Liver (tissue), 9 donors: ENCODE data around the gene PPP6R3. TPM values are rescaled to one million over a fixed set of nuclear protein-coding genes. Genes with fewer than 3 reads are reported as not detected.

Experiments used
- DNase-seq: peaks from one replicate; pipeline ENCODE4 v3.0.0-alpha.2; 2017; ENCODE audit warnings: low spot score
- H3K27ac ChIP-seq, 2 donors: one replicate each; pipeline ENCODE4 v1.7.0; 2013; ENCODE audit warnings: inconsistent platforms in 2 of 2, low read length in 2 of 2, control low read depth in 1 of 2, low read depth in 1 of 2, mild to moderate bottlenecking in 1 of 2
- H3K27me3 ChIP-seq, 4 donors: one replicate each; pipeline versions ENCODE4 v1.6.1 to v1.7.0; 2013; ENCODE audit warnings: low read length in 3 of 4, inconsistent platforms in 1 of 4, mild to moderate bottlenecking in 1 of 4, moderate library complexity in 1 of 4; ENCODE audit not compliant: control insufficient read depth in 4 of 4, insufficient read depth in 4 of 4
- H3K36me3 ChIP-seq, 4 donors: one replicate each; pipeline versions ENCODE4 v1.6.1 to v1.7.0; 2013; ENCODE audit warnings: low read length in 3 of 4, mild to moderate bottlenecking in 3 of 4, low read depth in 1 of 4, moderate library complexity in 1 of 4; ENCODE audit not compliant: control insufficient read depth in 4 of 4, insufficient read depth in 3 of 4
- H3K4me1 ChIP-seq, 4 donors: one replicate each; pipeline versions ENCODE4 v1.6.1 to v1.7.0; 2013; ENCODE audit warnings: low read length in 3 of 4, mild to moderate bottlenecking in 3 of 4, moderate library complexity in 1 of 4; ENCODE audit not compliant: control insufficient read depth in 4 of 4, insufficient read depth in 4 of 4
- H3K4me3 ChIP-seq, 3 donors: one replicate each; pipeline versions ENCODE4 v1.6.1 to v1.7.0; 2013; ENCODE audit warnings: low read length in 3 of 3, control low read depth in 1 of 3, low read depth in 1 of 3, mild to moderate bottlenecking in 1 of 3
- H3K9ac ChIP-seq, 2 donors: one replicate each; pipeline ENCODE4 v1.7.0; 2013; ENCODE audit warnings: low read length in 2 of 2, mild to moderate bottlenecking in 2 of 2, moderate library complexity in 2 of 2, control low read depth in 1 of 2, low read depth in 1 of 2
- H3K9me3 ChIP-seq, 4 donors: one replicate each; pipeline versions ENCODE4 v1.6.1 to v1.7.0; 2013; ENCODE audit warnings: low read length in 3 of 4; ENCODE audit not compliant: control insufficient read depth in 4 of 4
- ATF3 ChIP-seq: IDR thresholded peaks from 2 replicates; pipeline ENCODE4 v1.6.1; 2016; ENCODE audit warnings: antibody characterized with exemption
- CTCF ChIP-seq: fragments of 150-350 bp; IDR thresholded peaks from 2 replicates; pipeline ENCODE4 v1.5.1; 2017; ENCODE audit warnings: improper control_type of control experiment, low read depth, low read length; ENCODE audit not compliant: missing input control
- EGR1 ChIP-seq, 2 donors: IDR thresholded peaks; 2 replicates each; pipeline ENCODE4 v1.6.1; 2016 to 2018; ENCODE audit warnings: antibody characterized with exemption in 2 of 2, low read depth in 2 of 2
- FOXA1 ChIP-seq: IDR thresholded peaks from 2 replicates; pipeline ENCODE4 v1.6.1; 2016; ENCODE audit warnings: antibody characterized with exemption
- FOXA2 ChIP-seq: IDR thresholded peaks from 2 replicates; pipeline ENCODE4 v1.6.1; 2016; ENCODE audit warnings: antibody characterized with exemption
- GABPA ChIP-seq, 2 donors: IDR thresholded peaks in 1 of 2; conservative IDR thresholded peaks in 1 of 2; 2 replicates each; pipeline ENCODE4 v1.6.1; 2016; ENCODE audit warnings: antibody characterized with exemption in 2 of 2, mild to moderate bottlenecking in 1 of 2, moderate library complexity in 1 of 2
- HNF4A ChIP-seq, 2 donors: conservative IDR thresholded peaks; 2 replicates each; pipeline ENCODE4 v1.6.1; 2016; ENCODE audit warnings: antibody characterized with exemption in 2 of 2, mild to moderate bottlenecking in 2 of 2
- HNF4G ChIP-seq: IDR thresholded peaks from 2 replicates; pipeline ENCODE4 v1.6.1; 2016; ENCODE audit warnings: antibody characterized with exemption
- JUND ChIP-seq, 2 donors: IDR thresholded peaks; 2 replicates each; pipeline ENCODE4 v1.6.1; 2016; ENCODE audit warnings: antibody characterized with exemption in 2 of 2
- MAX ChIP-seq: IDR thresholded peaks from 2 replicates; pipeline ENCODE4 v1.6.1; 2016; ENCODE audit warnings: antibody characterized with exemption
- NR2F2 ChIP-seq: IDR thresholded peaks from 2 replicates; pipeline ENCODE4 v1.6.1; 2016; ENCODE audit warnings: antibody characterized with exemption
- RAD21 ChIP-seq, 2 donors: IDR thresholded peaks; 2 replicates each; pipeline ENCODE4 v1.6.1; 2016; ENCODE audit warnings: antibody characterized with exemption in 2 of 2, mild to moderate bottlenecking in 2 of 2
- REST ChIP-seq: IDR thresholded peaks from 2 replicates; pipeline ENCODE4 v1.6.1; 2016; ENCODE audit warnings: antibody characterized with exemption, mild to moderate bottlenecking
- RXRA ChIP-seq, 2 donors: IDR thresholded peaks; 2 replicates each; pipeline ENCODE4 v1.6.1; 2017 to 2018; ENCODE audit warnings: antibody characterized with exemption in 2 of 2, mild to moderate bottlenecking in 1 of 2
- SP1 ChIP-seq: IDR thresholded peaks from 2 replicates; pipeline ENCODE4 v1.6.1; 2018; ENCODE audit warnings: antibody characterized with exemption, mild to moderate bottlenecking
- TAF1 ChIP-seq: conservative IDR thresholded peaks from 2 replicates; pipeline ENCODE4 v1.6.1; 2016; ENCODE audit warnings: antibody characterized with exemption, mild to moderate bottlenecking
- YY1 ChIP-seq: IDR thresholded peaks from 2 replicates; pipeline ENCODE4 v1.6.1; 2016; ENCODE audit warnings: antibody characterized with exemption, mild to moderate bottlenecking
- ZBTB33 ChIP-seq: IDR thresholded peaks from 2 replicates; pipeline ENCODE4 v1.6.1; 2016; ENCODE audit warnings: antibody characterized with exemption
- WGBS: extraction: QIAGEN DNeasy Blood & Tissue Kit; methylation state at CpG from one replicate; pipeline ENCODE4 v1.1.7; 2013; 5-methylcytosine and 5-hydroxymethylcytosine counted together
- polyA plus RNA-seq, 2 donors: library from polyadenylated mRNA; stranded (reverse) in 1 of 2; unstranded in 1 of 2; fragments of 200-250 nt in 1 of 2; fragments of >200 nt in 1 of 2; fragmentation: Nextera tagmentation in 1 of 2; extraction: Ambion mirVana in 1 of 2; gene quantifications; one replicate each; pipeline versions ENCODE4 v1.2.1 to v1.2.3, GENCODE V29; 2013 to 2015
- total RNA-seq, 2 donors: library from RNA; depleted of rRNA; stranded (reverse); fragments of >200 nt; gene quantifications; one replicate each; pipeline ENCODE4 v1.2.3, GENCODE V29; 2014
- donor health status: healthy.
- donor health status: healthy.
- donor health status: healthy.
- donor health status: healthy.
- donor health status: healthy.

The PPP6R3 gene
- total and polyA plus RNA-seq, 4 donors: 12.3 to 101 (median 58.1) TPM

- no peak for TF ChIP-seq RAD21 (IDR thresholded peaks at IDR 0.05)
- TF ChIP-seq FOXA2: no peak
- TF ChIP-seq RXRA (IDR thresholded peaks at IDR 0.05): no peak
- no peak for TF ChIP-seq HNF4A (conservative IDR thresholded peaks at IDR 0.05)
- no peaks in the 10 kb centered on the region for H3K36me3 ChIP-seq
- H3K27me3 ChIP-seq: no peaks in the 10 kb centered on the region
- no peak overlapping the region for H3K4me3 ChIP-seq
- no peaks in the 10 kb centered on the region for H3K4me1 ChIP-seq
- no peak overlapping the region for H3K9ac ChIP-seq
- H3K27ac ChIP-seq: no peak overlapping the region
- WGBS: 97% methylated on average over 8 of the region's 8 CpGs
- DNase-seq: no peak
- peaks cover 0 to 8% (median 4%) of the 10 kb centered on the region in 4 donors for H3K9me3 ChIP-seq
These were observed 197.5 kb downstream of the PPP6R3 start for GRCh38 chr11:68658097-68658496.

- peaks cover 0 to 8% (median 4%) of the 10 kb centered on the region in 4 donors for H3K9me3 ChIP-seq
- H3K9ac ChIP-seq: no peak overlapping the region
- no peak overlapping the region for H3K27ac ChIP-seq
- DNase-seq: no peak
- no peaks in the 10 kb centered on the region for H3K27me3 ChIP-seq
- 82% methylated on average over 13 of the region's 13 CpGs for WGBS
- no peaks in the 10 kb centered on the region for H3K36me3 ChIP-seq
- H3K4me1 ChIP-seq: no peaks in the 10 kb centered on the region
- no peak overlapping the region for H3K4me3 ChIP-seq
- TF ChIP-seq SP1: no peak
- TF ChIP-seq YY1: no peak
- no peak for TF ChIP-seq MAX
- TF ChIP-seq FOXA1: no peak
- no peak for TF ChIP-seq HNF4A (conservative IDR thresholded peaks at IDR 0.05)
- no peak for TF ChIP-seq FOXA2
- no peak for TF ChIP-seq RXRA (IDR thresholded peaks at IDR 0.05)
- no peak for TF ChIP-seq TAF1
- no peak for TF ChIP-seq ZBTB33
- TF ChIP-seq REST: no peak
- no peak for TF ChIP-seq CTCF
- TF ChIP-seq RAD21 (IDR thresholded peaks at IDR 0.05): no peak
- no peak for TF ChIP-seq HNF4G
- TF ChIP-seq JUND (IDR thresholded peaks at IDR 0.05): no peak
- TF ChIP-seq ATF3: no peak
- no peak for TF ChIP-seq EGR1 (IDR thresholded peaks at IDR 0.05; ENCODE audit: low read depth in 2 of 2)
- no peak for TF ChIP-seq GABPA (IDR thresholded peaks at IDR 0.05 in 1 of 2, conservative IDR thresholded peaks at IDR 0.05 in 1 of 2)
- TF ChIP-seq NR2F2: no peak
These were observed 198.1 kb downstream of the PPP6R3 start for GRCh38 chr11:68658661-68659060.
